Right lobe of liver (tissue), 6 donors: ENCODE results near the gene UNC79. TPM values are rescaled to one million over a fixed set of nuclear protein-coding genes. Genes with fewer than 3 reads are reported as not detected.

Experiments
- ATAC-seq, 4 donors: fragments of 200-7000 bp; cut with Tn5 transposase; one replicate each; pipeline ENCODE4 v1.9.1; 2020; ENCODE audit warnings: mild to moderate bottlenecking in 4 of 4, moderate library complexity in 4 of 4
- DNase-seq, 3 donors: peaks; one replicate each; pipeline ENCODE4 v3.0.0-alpha.2; 2020
- H3K27ac ChIP-seq, 3 donors: fragments of 200-600 bp; one replicate each; pipeline ENCODE4 v1.8.0; 2022
- H3K27me3 ChIP-seq, 2 donors: fragments of 200-600 bp; one replicate each; pipeline ENCODE4 v1.8.0; 2022
- H3K36me3 ChIP-seq, 4 donors: fragments of 200-600 bp; sonication (generic) in 1 of 4; one replicate each; pipeline versions ENCODE4 v1.5.1 to v1.8.0; 2017 to 2022; ENCODE audit warnings: control low read depth in 1 of 4
- H3K4me1 ChIP-seq, 4 donors: fragments of 200-600 bp; sonication (generic) in 1 of 4; one replicate each; pipeline versions ENCODE4 v1.5.1 to v1.8.0; 2017 to 2022; ENCODE audit warnings: control low read depth in 1 of 4
- H3K4me3 ChIP-seq, 3 donors: fragments of 200-600 bp; one replicate each; pipeline ENCODE4 v1.8.0; 2022
- H3K9me3 ChIP-seq, 4 donors: fragments of 200-600 bp; sonication (generic) in 1 of 4; one replicate each; pipeline versions ENCODE4 v1.5.1 to v1.8.0; 2017 to 2022; ENCODE audit warnings: control low read depth in 1 of 4
- CTCF ChIP-seq, 4 donors: fragments of 200-600 bp in 3 of 4; fragments of 450-650 bp in 1 of 4; IDR thresholded peaks; one replicate each; pipeline versions ENCODE4 v1.5.1 to v1.8.0; 2016 to 2022; ENCODE audit warnings: antibody characterized with exemption in 4 of 4, mild to moderate bottlenecking in 2 of 4
- POLR2A ChIP-seq: fragments of 450-650 bp; IDR thresholded peaks from one replicate; pipeline ENCODE4 v1.6.1; 2017; ENCODE audit warnings: antibody characterized with exemption, mild to moderate bottlenecking
- WGBS: methylation state at CpG from one replicate; pipeline ENCODE4 v1.1.6; 2018; ENCODE audit warnings: low coverage, low lambda C conversion rate; ENCODE audit not compliant: insufficient coverage; ENCODE audit errors: missing lambda C conversion rate; 5-methylcytosine and 5-hydroxymethylcytosine counted together
- intact Hi-C, 2 donors: fragments of 100-400 bp; cut with DNase I; formaldehyde crosslinking; loops; one replicate each; pipeline versions ENCODE4 v1.11.2 to v1.14.1; 2022
- total RNA-seq, 6 experiments: library from RNA; depleted of rRNA in 2 of 6; stranded (reverse); fragments of >200 nt in 2 of 6; fragmentation: NEBNext Ultra II Directional in 3 of 6; extraction: Animal tissue kit (Norgen Biotek cat#: 25700) in 3 of 6; gene quantifications; one replicate each; pipeline versions ENCODE4 v1.1.0 to v1.2.4, GENCODE V29; 2016 to 2023
- donor health status: DM: no; HTN: yes; CAD: no.
- donor health status: DM: no; HTN: no; CAD: no.
- donor health status: DM: no; HTN: no; CAD: no.
- donor health status: DM: no; HTN: yes; CAD: no.
- donor health status: DM: no; HTN: yes; CAD: no.

UNC79 gene
- total RNA-seq, 6 experiments from 2014 or later = 0.04 to 0.10 (median 0.07) TPM; not detected in 2

GRCh38 chr14:93685121-93685895 is 254.6 kb downstream of the UNC79 start:
- Histone ChIP-seq H3K36me3 (no peaks in the 10 kb centered on the region), H3K9me3 (no peaks in the 10 kb centered on the region), H3K4me1 (no peaks in the 10 kb centered on the region), H3K4me3 (no peak overlapping the region), H3K27me3 (no peaks in the 10 kb centered on the region), H3K27ac (no peak overlapping the region)
- no peak for TF ChIP-seq POLR2A
- WGBS = 69% methylated on average over 13 of the region's 13 CpGs
- ATAC-seq (no peak), DNase-seq (no peak)
- intact Hi-C loops = no loop called here

GRCh38 chr14:93686268-93686667 is 255.5 kb downstream of the UNC79 start:
- intact Hi-C loops = no loop called here
- no peak for TF ChIP-seq POLR2A
- TF ChIP-seq CTCF (IDR thresholded peaks at IDR 0.05) = no peak
- DNase-seq (no peak), ATAC-seq (no peak)
- 29% methylated on average over 4 of the region's 5 CpGs for WGBS
- Histone ChIP-seq H3K36me3 (no peaks in the 10 kb centered on the region), H3K9me3 (no peaks in the 10 kb centered on the region), H3K4me3 (no peak overlapping the region), H3K4me1 (no peaks in the 10 kb centered on the region), H3K27ac (no peak overlapping the region), H3K27me3 (no peaks in the 10 kb centered on the region)

- 7% methylated on average over 3 of the region's 5 CpGs for WGBS
- Histone ChIP-seq H3K27me3 (no peaks in the 10 kb centered on the region), H3K4me3 (no peak overlapping the region), H3K27ac (no peak overlapping the region), H3K36me3 (no peaks in the 10 kb centered on the region), H3K4me1 (no peaks in the 10 kb centered on the region), H3K9me3 (no peaks in the 10 kb centered on the region)
- intact Hi-C loops = no loop called here
- no peak for TF ChIP-seq CTCF (IDR thresholded peaks at IDR 0.05)
- DNase-seq = no peak
- no peak for ATAC-seq
Measured at GRCh38 chr14:93688239-93688666, 257.5 kb downstream of the UNC79 start.

GRCh38 chr14:93688820-93689219 is 258.1 kb downstream of the UNC79 start:
- WGBS = 35% methylated on average over 4 of the region's 4 CpGs
- no peak for TF ChIP-seq CTCF (IDR thresholded peaks at IDR 0.05)
- no peak for TF ChIP-seq POLR2A

GRCh38 chr14:93690146-93690545 is 259.4 kb downstream of the UNC79 start:
- 33% methylated on average over 6 of the region's 6 CpGs for WGBS
- no peak for DNase-seq
- intact Hi-C loops = no loop called here

More at GRCh38 chr14:93688820-93689219, 258.1 kb downstream of the UNC79 start:
- Histone ChIP-seq H3K4me1 (no peaks in the 10 kb centered on the region), H3K4me3 (no peak overlapping the region), H3K36me3 (no peaks in the 10 kb centered on the region), H3K27ac (no peak overlapping the region), H3K9me3 (no peaks in the 10 kb centered on the region), H3K27me3 (no peaks in the 10 kb centered on the region)
- DNase-seq = no peak
- ATAC-seq = no peak
- intact Hi-C loops = no loop called here

More at GRCh38 chr14:93690146-93690545, 259.4 kb downstream of the UNC79 start:
- ATAC-seq = no peak
- H3K9me3 ChIP-seq = no peaks in the 10 kb centered on the region
- H3K27me3 ChIP-seq = no peaks in the 10 kb centered on the region
- no peaks in the 10 kb centered on the region for H3K36me3 ChIP-seq
- no peak for TF ChIP-seq POLR2A
- TF ChIP-seq CTCF (IDR thresholded peaks at IDR 0.05) = no peak
- no peak overlapping the region for H3K27ac ChIP-seq
- H3K4me1 ChIP-seq = no peaks in the 10 kb centered on the region
- H3K4me3 ChIP-seq = no peak overlapping the region
